ENCODE measurements around the gene OR1J1.

The OR1J1 gene

DNA sequence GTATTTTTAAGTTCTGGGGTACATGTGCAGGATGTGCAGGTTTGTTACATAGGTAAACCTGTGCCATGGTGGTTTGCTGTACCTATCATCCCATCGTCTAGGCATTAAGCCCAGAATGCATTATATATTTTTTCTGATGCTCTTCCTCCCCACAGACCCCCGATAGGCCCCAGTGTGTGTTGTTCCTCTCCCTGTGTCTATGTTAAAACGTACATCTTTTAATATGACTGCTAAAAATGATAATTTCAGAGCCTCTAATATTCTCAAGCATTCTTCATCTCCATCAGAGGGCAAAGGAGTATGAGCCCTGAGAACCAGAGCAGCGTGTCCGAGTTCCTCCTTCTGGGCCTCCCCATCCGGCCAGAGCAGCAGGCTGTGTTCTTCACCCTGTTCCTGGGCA, 32.8 kb upstream of the OR1J1 start, which contains the start of gene OR1J2:
OR1J2 (plus strand) TSS at position 301 of the 400 bp plus-strand sequence; CDS start at position 301, 0 bp downstream.
- no peak for DNase-seq (ENCODE audit: low read depth)
- TF ChIP-seq, protein P1, sequence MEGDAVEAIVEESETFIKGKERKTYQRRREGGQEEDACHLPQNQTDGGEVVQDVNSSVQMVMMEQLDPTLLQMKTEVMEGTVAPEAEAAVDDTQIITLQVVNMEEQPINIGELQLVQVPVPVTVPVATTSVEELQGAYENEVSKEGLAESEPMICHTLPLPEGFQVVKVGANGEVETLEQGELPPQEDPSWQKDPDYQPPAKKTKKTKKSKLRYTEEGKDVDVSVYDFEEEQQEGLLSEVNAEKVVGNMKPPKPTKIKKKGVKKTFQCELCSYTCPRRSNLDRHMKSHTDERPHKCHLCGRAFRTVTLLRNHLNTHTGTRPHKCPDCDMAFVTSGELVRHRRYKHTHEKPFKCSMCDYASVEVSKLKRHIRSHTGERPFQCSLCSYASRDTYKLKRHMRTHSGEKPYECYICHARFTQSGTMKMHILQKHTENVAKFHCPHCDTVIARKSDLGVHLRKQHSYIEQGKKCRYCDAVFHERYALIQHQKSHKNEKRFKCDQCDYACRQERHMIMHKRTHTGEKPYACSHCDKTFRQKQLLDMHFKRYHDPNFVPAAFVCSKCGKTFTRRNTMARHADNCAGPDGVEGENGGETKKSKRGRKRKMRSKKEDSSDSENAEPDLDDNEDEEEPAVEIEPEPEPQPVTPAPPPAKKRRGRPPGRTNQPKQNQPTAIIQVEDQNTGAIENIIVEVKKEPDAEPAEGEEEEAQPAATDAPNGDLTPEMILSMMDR (IDR thresholded peaks at IDR 0.05; ENCODE audit: low read depth, low read length, missing control alignments) = no peak
- in situ Hi-C loops (cut with HindIII; ENCODE audit: low sequenced_read_pairs) = no loop called here
- H3K4me3 ChIP-seq (ENCODE audit: low read depth, low read length) = no peak within 1 kb of the TSS

DNA sequence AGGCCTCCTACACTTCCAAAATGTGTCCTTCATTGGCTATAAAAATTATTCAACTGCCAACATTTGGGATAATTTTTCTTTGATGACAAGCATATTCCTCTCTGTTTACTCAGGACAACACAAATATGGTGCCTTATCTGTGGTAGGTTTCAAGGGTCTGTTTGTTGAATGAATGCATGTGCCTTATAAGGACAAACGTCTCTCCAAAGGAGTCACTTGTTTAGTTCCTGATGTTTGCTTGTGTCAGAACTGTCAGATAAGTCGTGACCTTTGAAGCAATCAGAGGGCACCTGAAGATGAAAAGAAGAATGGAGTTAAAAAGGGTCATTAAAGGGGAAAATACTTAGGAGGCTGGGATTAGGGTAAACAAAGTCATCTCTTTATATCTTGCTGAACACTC, 29.2 kb upstream of the OR1J1 start:
- H3K4me3 ChIP-seq (ENCODE audit: low read depth, low read length) = no peak overlapping the region
- in situ Hi-C loops (cut with HindIII; ENCODE audit: low sequenced_read_pairs) = no loop called here
- no peak for DNase-seq (ENCODE audit: low read depth)
- TF ChIP-seq, protein P1 (IDR thresholded peaks at IDR 0.05; ENCODE audit: low read depth, low read length, missing control alignments) = no peak

- peak; percentile 3 for DNase-seq (ENCODE audit: low read depth)
- H3K4me3 ChIP-seq (ENCODE audit: low read depth, low read length) = no peak overlapping the region
- in situ Hi-C loops (cut with HindIII; ENCODE audit: low sequenced_read_pairs) = loop anchor here (25.0 kb wide), 1 partner anchor 263 kb away; no protein-coding TSS in a partner anchor
- TF ChIP-seq, protein P1 (IDR thresholded peaks at IDR 0.05; ENCODE audit: low read depth, low read length, missing control alignments) = peak; percentile 76
Observed at GRCh38 chr9:122498883-122499288, 21.2 kb upstream of the OR1J1 start.

- in situ Hi-C loops (cut with HindIII; ENCODE audit: low sequenced_read_pairs) = loop anchor here (25.0 kb wide), 1 partner anchor 283 kb away; no protein-coding TSS in a partner anchor
- TF ChIP-seq, protein P1 (IDR thresholded peaks at IDR 0.05; ENCODE audit: low read depth, low read length, missing control alignments) = no peak
- DNase-seq (ENCODE audit: low read depth) = no peak
- H3K4me3 ChIP-seq (ENCODE audit: low read depth, low read length) = no peak overlapping the region
Observed at GRCh38 chr9:122479062-122479461, 1.3 kb upstream of the OR1J1 start.

GRCh38 chr9:122477346-122477745, 380 bp downstream of the OR1J1 start:
- no peak overlapping the region for H3K4me3 ChIP-seq (ENCODE audit: low read depth, low read length)
- no peak for DNase-seq (ENCODE audit: low read depth)
- in situ Hi-C loops (cut with HindIII; ENCODE audit: low sequenced_read_pairs) = loop anchor here (25.0 kb wide), 1 partner anchor 285 kb away; no protein-coding TSS in a partner anchor
- TF ChIP-seq, protein P1 (IDR thresholded peaks at IDR 0.05; ENCODE audit: low read depth, low read length, missing control alignments) = no peak

GRCh38 chr9:122475717-122476116, 2.0 kb downstream of the OR1J1 start:
- TF ChIP-seq, protein P1 (IDR thresholded peaks at IDR 0.05; ENCODE audit: low read depth, low read length, missing control alignments) = no peak
- H3K4me3 ChIP-seq (ENCODE audit: low read depth, low read length) = no peak overlapping the region
- no peak for DNase-seq (ENCODE audit: low read depth)
- in situ Hi-C loops (cut with HindIII; ENCODE audit: low sequenced_read_pairs) = loop anchor here (25.0 kb wide), 1 partner anchor 287 kb away; no protein-coding TSS in a partner anchor

Measured in astrocyte of the cerebellum (primary cell).